SK-N-SH (cell line): ENCODE data around the gene SELENOS. TPM values are rescaled to one million over a fixed set of nuclear protein-coding genes. Genes with fewer than 3 reads are reported as not detected.
A peak's percentile ranks its signal among the peaks of the same experiment; 100 is the strongest.

Experiments
- CTCF ChIA-PET: fragments of 300-600, 350-600 bp; formaldehyde crosslinking; extraction: SDS; loops from one replicate; lab custom pipeline; 2021; lab: Yijun Ruan, JAX
- POLR2A ChIA-PET: fragments of 350-600 bp; sonication (Branson Sonifier 250); formaldehyde crosslinking; extraction: SDS; loops from one replicate; lab custom pipeline; 2020; ENCODE audit warnings: antibody characterized with exemption, inconsistent platforms; lab: Yijun Ruan, JAX
- DNase-seq: peaks from one replicate; pipeline ENCODE4 v3.0.0; 2012
- H2AFZ ChIP-seq: fragments of 200-600 bp; sonication (generic); 2 replicates; pipeline ENCODE4 v1.8.1; 2016; ENCODE audit warnings: antibody characterized with exemption, mild to moderate bottlenecking, low read depth
- H3F3A ChIP-seq: fragments of 200-600 bp; sonication (generic); replicated peaks from 2 replicates; pipeline ENCODE3; 2016; ENCODE audit warnings: antibody characterized with exemption, mild to moderate bottlenecking; ENCODE audit not compliant: insufficient read depth
- H3K27ac ChIP-seq, 2 experiments: fragments of 200-500 bp in 1 of 2; fragments of 200-600 bp in 1 of 2; sonication (Bioruptor generic) in 1 of 2; sonication (generic), shearing (Covaris generic) in 1 of 2; 2 replicates each; pipeline versions ENCODE4 v1.5.1 to v1.6.1; 2014 to 2016; ENCODE audit warnings: low read depth in 2 of 2, inconsistent platforms in 1 of 2, low read length in 1 of 2, mild to moderate bottlenecking in 1 of 2, mixed read lengths in 1 of 2
- H3K27me3 ChIP-seq: fragments of 200-600 bp; sonication (generic), shearing (Covaris generic); 2 replicates; pipeline ENCODE4 v1.6.1; 2016; ENCODE audit warnings: mixed run types; ENCODE audit not compliant: insufficient read depth
- H3K36me3 ChIP-seq, 2 experiments: fragments of 200-500 bp in 1 of 2; fragments of 200-600 bp in 1 of 2; sonication (Bioruptor generic) in 1 of 2; sonication (generic) in 1 of 2; replicated peaks in 1 of 2; 2 replicates each; pipeline versions ENCODE3 to v1.5.1; 2014 to 2016; ENCODE audit warnings: low read length in 1 of 2, mild to moderate bottlenecking in 1 of 2; ENCODE audit not compliant: insufficient read depth in 2 of 2, control insufficient read depth in 1 of 2
- H3K4me1 ChIP-seq, 2 experiments: fragments of 200-500 bp in 1 of 2; fragments of 200-600 bp in 1 of 2; sonication (Bioruptor generic) in 1 of 2; sonication (generic), shearing (Covaris generic) in 1 of 2; 2 replicates each; pipeline versions ENCODE4 v1.5.1 to v1.6.1; 2014 to 2016; ENCODE audit warnings: low read depth in 1 of 2, low read length in 1 of 2, mixed run types in 1 of 2; ENCODE audit not compliant: insufficient read depth in 2 of 2, control insufficient read depth in 1 of 2
- H3K4me2 ChIP-seq: fragments of 200-600 bp; sonication (generic), shearing (Covaris generic); 2 replicates; pipeline ENCODE4 v1.6.1; 2017; ENCODE audit warnings: mixed run types
- H3K4me3 ChIP-seq, 2 experiments: fragments of 200-500 bp in 1 of 2; fragments of 200-600 bp in 1 of 2; sonication (Bioruptor generic) in 1 of 2; sonication (generic), shearing (Covaris generic) in 1 of 2; 2 replicates each; pipeline versions ENCODE4 v1.5.1 to v1.8.1; 2014 to 2016; ENCODE audit warnings: low read depth in 2 of 2, inconsistent platforms in 1 of 2, low read length in 1 of 2, mild to moderate bottlenecking in 1 of 2, mixed read lengths in 1 of 2, moderate library complexity in 1 of 2
- H3K79me2 ChIP-seq: fragments of 200-600 bp; sonication (generic); 2 replicates; pipeline ENCODE4 v1.8.1; 2017; ENCODE audit warnings: mild to moderate bottlenecking; ENCODE audit not compliant: insufficient read depth
- H3K9ac ChIP-seq: fragments of 200-600 bp; sonication (generic); 2 replicates; pipeline ENCODE4 v1.6.1; 2017; ENCODE audit warnings: mixed run types
- H3K9me2 ChIP-seq: fragments of 200-600 bp; sonication (generic); 2 replicates; pipeline ENCODE4 v1.6.1; 2017; ENCODE audit warnings: mixed run types
- H3K9me3 ChIP-seq: fragments of 200-600 bp; sonication (generic); 2 replicates; pipeline ENCODE4 v1.6.1; 2017; ENCODE audit warnings: mixed run types, mild to moderate bottlenecking, moderate library complexity
- H4K20me1 ChIP-seq: fragments of 200-600 bp; sonication (generic); 2 replicates; pipeline ENCODE4 v1.6.1; 2017; ENCODE audit warnings: mild to moderate bottlenecking, mixed run types; ENCODE audit not compliant: insufficient read depth
- ELF1 ChIP-seq: IDR thresholded peaks from 2 replicates; pipeline ENCODE4 v1.4.0; 2012
- EZH2phosphoT487 ChIP-seq: fragments of 200-600 bp; sonication (generic); IDR thresholded peaks from 2 replicates; pipeline ENCODE4 v1.6.1; 2017; ENCODE audit warnings: low read depth, mixed run types, mild to moderate bottlenecking, antibody characterized with exemption, moderate library complexity, borderline replicate concordance
- FOSL2 ChIP-seq: IDR thresholded peaks from 2 replicates; pipeline ENCODE4 v1.4.0; 2012; ENCODE audit warnings: low read depth, mild to moderate bottlenecking, moderate library complexity, borderline replicate concordance
- FOXJ3 ChIP-seq: sonication (generic); formaldehyde crosslinking; IDR thresholded peaks from 2 replicates; pipeline ENCODE4 v1.5.1; 2020; ENCODE audit warnings: mild to moderate bottlenecking, missing genetic modification reagents
- FOXM1 ChIP-seq: IDR thresholded peaks from 2 replicates; pipeline ENCODE4 v1.4.0; 2012; ENCODE audit warnings: low read depth, mild to moderate bottlenecking
- MEF2A ChIP-seq: IDR thresholded peaks from 2 replicates; pipeline ENCODE4 v1.4.0; 2012; ENCODE audit warnings: low read depth, borderline replicate concordance
- NFIC ChIP-seq: IDR thresholded peaks from 2 replicates; pipeline ENCODE4 v1.4.0; 2012; ENCODE audit warnings: borderline replicate concordance
- RAD21 ChIP-seq: IDR thresholded peaks from 2 replicates; pipeline ENCODE4 v1.6.1; 2012; ENCODE audit warnings: mild to moderate bottlenecking, low read length
- RFX5 ChIP-seq: IDR thresholded peaks from 2 replicates; pipeline ENCODE4 v1.6.1; 2012; ENCODE audit warnings: mild to moderate bottlenecking, improper control_type of control experiment, low read length
- SIN3A ChIP-seq: IDR thresholded peaks from 2 replicates; pipeline ENCODE4 v1.6.1; 2012; ENCODE audit warnings: low read depth, mild to moderate bottlenecking, low read length, moderate library complexity, borderline replicate concordance
- SMC3 ChIP-seq: IDR thresholded peaks from 2 replicates; pipeline ENCODE4 v1.6.1; 2012; ENCODE audit warnings: low read depth, low read length, improper control_type of control experiment
- TEAD4 ChIP-seq: IDR thresholded peaks from 2 replicates; pipeline ENCODE4 v1.4.0; 2012; ENCODE audit warnings: mild to moderate bottlenecking, borderline replicate concordance; ENCODE audit not compliant: insufficient read depth
- WGBS: methylation state at CpG from one replicate; pipeline ENCODE4 v1.1.6; 2017; ENCODE audit warnings: low lambda C conversion rate; 5-methylcytosine and 5-hydroxymethylcytosine counted together
- polyA plus RNA-seq, 3 experiments: library from polyadenylated mRNA; depleted of rRNA; stranded (reverse); fragments of >200 nt; gene quantifications; 2 replicates each; pipeline ENCODE4 v1.2.3, GENCODE V29; 2012
- TF ChIP-seq, protein P1 (sequence below): fragments of 200-600 bp; sonication (generic); IDR thresholded peaks from 2 replicates; pipeline ENCODE4 v1.6.1; 2017; ENCODE audit warnings: antibody characterized with exemption, mild to moderate bottlenecking, moderate library complexity
- TF ChIP-seq, protein P2 (sequence below): IDR thresholded peaks from 2 replicates; pipeline ENCODE4 v1.4.0; 2012; ENCODE audit warnings: low read depth, borderline replicate concordance

SELENOS gene
- polyA plus RNA-seq, 1 of the 3 experiments (the other 2 are of a cell fraction) = 101 TPM

DNA sequence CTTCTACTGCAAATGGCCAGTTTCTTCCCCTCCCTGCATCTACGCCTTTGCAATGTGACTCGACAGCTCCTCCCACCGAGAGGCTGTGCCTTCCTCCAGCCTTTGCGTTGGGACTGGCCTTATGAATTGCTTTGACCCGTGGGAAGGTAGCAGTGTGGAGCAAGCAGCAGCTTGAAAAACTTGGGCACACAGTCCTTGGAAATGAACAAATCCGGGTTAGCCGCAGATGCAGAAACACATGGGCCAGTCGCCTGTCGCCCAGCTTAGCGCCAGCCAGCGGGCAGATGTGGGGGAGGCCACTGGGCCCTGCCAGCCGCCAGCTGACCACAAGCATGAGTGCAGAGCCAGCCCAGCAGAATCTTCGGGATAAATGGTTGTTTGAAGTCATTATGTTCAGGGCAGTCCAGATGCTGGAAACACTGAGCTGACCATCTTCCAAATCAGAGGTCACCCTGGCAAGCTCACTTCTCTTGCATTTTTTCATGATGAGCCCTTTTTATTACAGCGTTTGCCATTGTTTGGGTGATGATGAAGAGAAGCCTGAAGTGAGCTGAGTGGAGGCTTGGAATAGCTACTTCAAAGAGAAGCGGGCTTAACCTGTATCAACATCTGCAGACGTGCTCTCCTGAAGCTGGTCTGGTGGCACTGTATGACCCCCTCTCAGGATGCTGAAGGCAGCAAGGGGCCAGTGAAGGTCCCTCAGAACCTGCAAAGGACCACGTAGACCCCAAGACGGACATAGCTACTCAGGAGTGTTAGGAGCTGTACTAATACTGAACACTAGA is 9.8 kb downstream of the SELENOS start (continued):
- TF ChIP-seq SIN3A (no peak), RAD21 (no peak), EZH2phosphoT487 (no peak), NFIC (0 out of 2 replicates have a peak, but pooled peaks have one; percentile 53), MEF2A (no peak), SMC3 (no peak), RFX5 (no peak), FOXJ3 (no peak), FOSL2 (no peak), TEAD4 (no peak)
- TF ChIP-seq, protein P1, sequence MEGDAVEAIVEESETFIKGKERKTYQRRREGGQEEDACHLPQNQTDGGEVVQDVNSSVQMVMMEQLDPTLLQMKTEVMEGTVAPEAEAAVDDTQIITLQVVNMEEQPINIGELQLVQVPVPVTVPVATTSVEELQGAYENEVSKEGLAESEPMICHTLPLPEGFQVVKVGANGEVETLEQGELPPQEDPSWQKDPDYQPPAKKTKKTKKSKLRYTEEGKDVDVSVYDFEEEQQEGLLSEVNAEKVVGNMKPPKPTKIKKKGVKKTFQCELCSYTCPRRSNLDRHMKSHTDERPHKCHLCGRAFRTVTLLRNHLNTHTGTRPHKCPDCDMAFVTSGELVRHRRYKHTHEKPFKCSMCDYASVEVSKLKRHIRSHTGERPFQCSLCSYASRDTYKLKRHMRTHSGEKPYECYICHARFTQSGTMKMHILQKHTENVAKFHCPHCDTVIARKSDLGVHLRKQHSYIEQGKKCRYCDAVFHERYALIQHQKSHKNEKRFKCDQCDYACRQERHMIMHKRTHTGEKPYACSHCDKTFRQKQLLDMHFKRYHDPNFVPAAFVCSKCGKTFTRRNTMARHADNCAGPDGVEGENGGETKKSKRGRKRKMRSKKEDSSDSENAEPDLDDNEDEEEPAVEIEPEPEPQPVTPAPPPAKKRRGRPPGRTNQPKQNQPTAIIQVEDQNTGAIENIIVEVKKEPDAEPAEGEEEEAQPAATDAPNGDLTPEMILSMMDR = no peak
- TF ChIP-seq, protein P2, sequence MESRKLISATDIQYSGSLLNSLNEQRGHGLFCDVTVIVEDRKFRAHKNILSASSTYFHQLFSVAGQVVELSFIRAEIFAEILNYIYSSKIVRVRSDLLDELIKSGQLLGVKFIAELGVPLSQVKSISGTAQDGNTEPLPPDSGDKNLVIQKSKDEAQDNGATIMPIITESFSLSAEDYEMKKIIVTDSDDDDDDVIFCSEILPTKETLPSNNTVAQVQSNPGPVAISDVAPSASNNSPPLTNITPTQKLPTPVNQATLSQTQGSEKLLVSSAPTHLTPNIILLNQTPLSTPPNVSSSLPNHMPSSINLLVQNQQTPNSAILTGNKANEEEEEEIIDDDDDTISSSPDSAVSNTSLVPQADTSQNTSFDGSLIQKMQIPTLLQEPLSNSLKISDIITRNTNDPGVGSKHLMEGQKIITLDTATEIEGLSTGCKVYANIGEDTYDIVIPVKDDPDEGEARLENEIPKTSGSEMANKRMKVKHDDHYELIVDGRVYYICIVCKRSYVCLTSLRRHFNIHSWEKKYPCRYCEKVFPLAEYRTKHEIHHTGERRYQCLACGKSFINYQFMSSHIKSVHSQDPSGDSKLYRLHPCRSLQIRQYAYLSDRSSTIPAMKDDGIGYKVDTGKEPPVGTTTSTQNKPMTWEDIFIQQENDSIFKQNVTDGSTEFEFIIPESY = peak; percentile 89

GRCh38 chr15:101266787-101267186 is 10.5 kb downstream of the SELENOS start:
- CTCF ChIA-PET = interaction anchor here (0.8 to 2.3 kb wide), 11 partner anchors 9 to 376 kb away, joined by 3 to 17 read pairs (median 3); no protein-coding TSS in a partner anchor
- no peaks in the 10 kb centered on the region for H4K20me1 ChIP-seq
- H3K79me2 ChIP-seq = no peaks in the 10 kb centered on the region
- no peak for DNase-seq
- peaks cover 0 to 6% of the 10 kb centered on the region in 2 experiments; a peak in 1 of 4 replicates for H3K4me1 ChIP-seq
- no peaks in the 10 kb centered on the region for H3K9me2 ChIP-seq
- no peaks in the 10 kb centered on the region for H3K27me3 ChIP-seq
- no peak overlapping the region for H3K4me3 ChIP-seq
- 92% methylated on average over 6 of the region's 9 CpGs for WGBS
- no peak overlapping the region for H3K9ac ChIP-seq
- H3K4me2 ChIP-seq = no peak overlapping the region
- H3F3A ChIP-seq = peaks cover 8% of the 10 kb centered on the region
- POLR2A ChIA-PET = interaction anchor here (1.2 kb wide), 1 partner anchor 642 kb away, joined by 4 read pairs; no protein-coding TSS in a partner anchor
- H3K9me3 ChIP-seq = no peaks in the 10 kb centered on the region
- TF ChIP-seq ELF1 = no peak
- TF ChIP-seq FOXM1 = no peak
- TF ChIP-seq, all 33 proteins: peak for 0
- H3K27ac ChIP-seq = no peak overlapping the region; a peak in 1 of 4 replicates
- H2AFZ ChIP-seq = no peak overlapping the region
- peaks cover 19 to 20% of the 10 kb centered on the region in 2 experiments for H3K36me3 ChIP-seq
